ENCODE results near the gene EPS15. TPM values are rescaled to one million over a fixed set of nuclear protein-coding genes. Genes with fewer than 3 reads are reported as not detected.

Gene EPS15
- total RNA-seq, 4 donors from 2014 or later: 43.8 to 74.0 (median 59.9) TPM

- H3K27me3 ChIP-seq: no peaks in the 10 kb centered on the region
- in situ Hi-C loops (cut with MboI; ENCODE audit: low pct_ligation_motif_present in 1 of 4, low pct_unique_long_range_greater_than_20kb in 1 of 4, low sequenced_read_pairs in 3 of 4) (no loop called here), intact Hi-C loops (cut with DNase I; ENCODE audit: low total_unique reads) (no loop called here)
- peak overlapping the region; percentile 34 to 61 (median 50) for H3K27ac ChIP-seq
- peaks cover 29 to 63% (median 42%) of the 10 kb centered on the region in 4 donors for H3K4me1 ChIP-seq
- TF ChIP-seq EP300 (IDR thresholded peaks at IDR 0.05; ENCODE audit: low read depth) (no peak), CTCF (IDR thresholded peaks at IDR 0.05) (no peak), POLR2AphosphoS5 (IDR thresholded peaks at IDR 0.05) (no peak), POLR2A (IDR thresholded peaks at IDR 0.05) (no peak)
- WGBS, 2 donors (ENCODE audit: low coverage in 1 of 2): 60 to 64% methylated on average over 1 of the region's 1 CpG
- H3K9me3 ChIP-seq: no peaks in the 10 kb centered on the region
- no peak overlapping the region for H3K4me3 ChIP-seq
- H3K36me3 ChIP-seq: no peaks in the 10 kb centered on the region
- no peak for DNase-seq
Measured at GRCh38 chr1:51494138-51494830, 24.8 kb downstream of the EPS15 start.

GRCh38 chr1:51491166-51491981 lies 27.7 kb downstream of the EPS15 start:
- whole genome bisulfite sequencing, 2 donors (ENCODE audit: low coverage in 1 of 2): 33 to 37% methylated on average over 3 to 4 of the region's 4 CpGs
- H3K4me3 ChIP-seq: peak overlapping the region in 1 of 4 donors; percentile 4
- H3K36me3 ChIP-seq: no peaks in the 10 kb centered on the region
- peak overlapping the region; percentile 54 to 69 (median 62) for H3K27ac ChIP-seq
- peaks cover 29 to 80% (median 50%) of the 10 kb centered on the region in 4 donors for H3K4me1 ChIP-seq
- TF ChIP-seq POLR2A (IDR thresholded peaks at IDR 0.05): no peak
- TF ChIP-seq EP300 (IDR thresholded peaks at IDR 0.05; ENCODE audit: low read depth): no peak
- TF ChIP-seq CTCF (IDR thresholded peaks at IDR 0.05): no peak
- TF ChIP-seq POLR2AphosphoS5 (IDR thresholded peaks at IDR 0.05): no peak
- in situ Hi-C loops (cut with MboI; ENCODE audit: low pct_ligation_motif_present in 1 of 4, low pct_unique_long_range_greater_than_20kb in 1 of 4, low sequenced_read_pairs in 3 of 4): no loop called here
- H3K9me3 ChIP-seq: no peaks in the 10 kb centered on the region
- H3K27me3 ChIP-seq: no peaks in the 10 kb centered on the region
- intact Hi-C loops (cut with DNase I; ENCODE audit: low total_unique reads): no loop called here
- DNase-seq: peak; percentile 53

- no peaks in the 10 kb centered on the region for H3K36me3 ChIP-seq
- no peaks in the 10 kb centered on the region for H3K27me3 ChIP-seq
- H3K27ac ChIP-seq: no peak overlapping the region
- in situ Hi-C loops (cut with MboI; ENCODE audit: low pct_ligation_motif_present in 1 of 4, low pct_unique_long_range_greater_than_20kb in 1 of 4, low sequenced_read_pairs in 3 of 4) (no loop called here), intact Hi-C loops (cut with DNase I; ENCODE audit: low total_unique reads) (no loop called here)
- no peaks in the 10 kb centered on the region for H3K9me3 ChIP-seq
- peaks cover 23 to 62% (median 42%) of the 10 kb centered on the region in 4 donors for H3K4me1 ChIP-seq
- no peak overlapping the region for H3K4me3 ChIP-seq
- no peak for TF ChIP-seq EP300 (IDR thresholded peaks at IDR 0.05; ENCODE audit: low read depth)
- DNase-seq: no peak
- 75 to 76% methylated on average over 3 of the region's 3 CpGs for WGBS, 2 donors (ENCODE audit: low coverage in 1 of 2)
Measured at GRCh38 chr1:51489472-51489871, 29.6 kb downstream of the EPS15 start.

- 72 to 81% methylated on average over 4 of the region's 4 CpGs for WGBS, 2 donors (ENCODE audit: low coverage in 1 of 2)
- H3K27ac ChIP-seq: peak overlapping the region in 2 of 4 donors; percentile 3 to 25
- in situ Hi-C loops (cut with MboI; ENCODE audit: low pct_ligation_motif_present in 1 of 4, low pct_unique_long_range_greater_than_20kb in 1 of 4, low sequenced_read_pairs in 3 of 4): no loop called here
- TF ChIP-seq CTCF (IDR thresholded peaks at IDR 0.05) (no peak), POLR2AphosphoS5 (IDR thresholded peaks at IDR 0.05) (no peak), EP300 (IDR thresholded peaks at IDR 0.05; ENCODE audit: low read depth) (no peak), POLR2A (IDR thresholded peaks at IDR 0.05) (no peak)
- intact Hi-C loops (cut with DNase I; ENCODE audit: low total_unique reads): no loop called here
- no peaks in the 10 kb centered on the region for H3K9me3 ChIP-seq
- no peak for DNase-seq
- H3K4me1 ChIP-seq: peaks cover 14 to 53% (median 32%) of the 10 kb centered on the region in 4 donors
- no peaks in the 10 kb centered on the region for H3K27me3 ChIP-seq
- no peaks in the 10 kb centered on the region for H3K36me3 ChIP-seq
- H3K4me3 ChIP-seq: no peak overlapping the region
Measured at GRCh38 chr1:51488372-51489050, 30.6 kb downstream of the EPS15 start.

All from transverse colon (tissue), 4 donors.